WTC11 (cell line): ENCODE measurements around the gene TMEM185B. TPM values are rescaled to one million over a fixed set of nuclear protein-coding genes. Genes with fewer than 3 reads are reported as not detected.

Source experiments
- ATAC-seq: fragments of 200-7000 bp; cut with Tn5 transposase; 2 replicates; pipeline ENCODE4 v1.10.0; 2021; ENCODE audit warnings: mild to moderate bottlenecking, moderate library complexity
- CTCF ChIA-PET: fragments of 300-600 bp; sonication (Branson Sonifier 250); formaldehyde crosslinking; loops from one replicate; lab custom pipeline; 2021; ENCODE audit warnings: antibody characterized with exemption; lab: Charles Lee
- POLR2A ChIA-PET: fragments of 350-600 bp; sonication (Branson Sonifier 250); formaldehyde crosslinking; loops from one replicate; lab custom pipeline; 2021; ENCODE audit warnings: antibody characterized with exemption; lab: Charles Lee
- DNase-seq: peaks from one replicate; pipeline ENCODE4 v3.0.0; 2021; ENCODE audit warnings: low spot score
- H3K27ac Mint-ChIP-seq: 2 replicates; pipeline ENCODE4 v1.8.0; 2021; ENCODE audit warnings: mixed read lengths
- H3K27me3 Mint-ChIP-seq: 2 replicates; pipeline ENCODE4 v1.8.0; 2021; ENCODE audit warnings: low read depth, mild to moderate bottlenecking, moderate library complexity, mixed read lengths
- H3K36me3 Mint-ChIP-seq: 2 replicates; pipeline ENCODE4 v1.8.0; 2021; ENCODE audit warnings: mixed read lengths
- H3K4me1 Mint-ChIP-seq: 2 replicates; pipeline ENCODE4 v1.8.0; 2022; ENCODE audit warnings: mixed read lengths
- H3K4me3 Mint-ChIP-seq: 2 replicates; pipeline ENCODE4 v1.8.0; 2021; ENCODE audit warnings: mild to moderate bottlenecking, moderate library complexity, mixed read lengths
- H3K9me3 Mint-ChIP-seq: 2 replicates; pipeline ENCODE4 v1.8.0; 2021; ENCODE audit warnings: mixed read lengths
- ATF1 ChIP-seq: sonication (generic); formaldehyde crosslinking; IDR thresholded peaks from 2 replicates; pipeline ENCODE4 v1.8.1; 2023; ENCODE audit warnings: mild to moderate bottlenecking, moderate library complexity, missing genetic modification reagents
- E2F4 ChIP-seq: sonication (generic); formaldehyde crosslinking; IDR thresholded peaks from 2 replicates; pipeline ENCODE4 v1.8.1; 2022; ENCODE audit warnings: low read depth, mild to moderate bottlenecking, moderate library complexity, missing genetic modification reagents, borderline replicate concordance
- GABPB1 ChIP-seq: sonication (generic); formaldehyde crosslinking; IDR thresholded peaks from 2 replicates; pipeline ENCODE4 v1.8.1; 2023; ENCODE audit warnings: mild to moderate bottlenecking, missing genetic modification reagents
- HMGA2 ChIP-seq: fragments of 250-450 bp; sonication (Bioruptor Pico); IDR thresholded peaks from 2 replicates; pipeline ENCODE4 v1.4.0; 2021; ENCODE audit warnings: mild to moderate bottlenecking, moderate library complexity
- JAZF1 ChIP-seq: fragments of 250-450 bp; sonication (Bioruptor Pico); IDR thresholded peaks from 2 replicates; pipeline ENCODE4 v1.9.0; 2021; ENCODE audit warnings: moderate library complexity, mild to moderate bottlenecking, inconsistent platforms
- MYBL2 ChIP-seq: sonication (generic); formaldehyde crosslinking; IDR thresholded peaks from 2 replicates; pipeline ENCODE4 v1.8.1; 2023; ENCODE audit warnings: mild to moderate bottlenecking, moderate library complexity, missing genetic modification reagents
- NFE2L1 ChIP-seq: sonication (generic); formaldehyde crosslinking; IDR thresholded peaks from 2 replicates; pipeline ENCODE4 v1.8.1; 2023; ENCODE audit warnings: missing genetic modification reagents
- RORB ChIP-seq: fragments of 250-450 bp; sonication (Bioruptor Pico); IDR thresholded peaks from 2 replicates; pipeline ENCODE4 v1.9.0; 2021; ENCODE audit warnings: mild to moderate bottlenecking
- SP1 ChIP-seq: sonication (generic); formaldehyde crosslinking; conservative IDR thresholded peaks from 2 replicates; pipeline ENCODE4 v1.8.1; 2022; ENCODE audit warnings: missing genetic modification reagents
- USF1 ChIP-seq: sonication (generic); formaldehyde crosslinking; IDR thresholded peaks from 2 replicates; pipeline ENCODE4 v1.8.0; 2022; ENCODE audit warnings: mild to moderate bottlenecking, missing genetic modification reagents
- ZBTB21 ChIP-seq: sonication (generic); formaldehyde crosslinking; IDR thresholded peaks from 2 replicates; pipeline ENCODE4 v1.8.1; 2023; ENCODE audit warnings: mild to moderate bottlenecking, missing genetic modification reagents, borderline replicate concordance
- ZNF121 ChIP-seq: sonication (generic); formaldehyde crosslinking; IDR thresholded peaks from 2 replicates; pipeline ENCODE4 v1.8.0; 2023; ENCODE audit warnings: missing genetic modification reagents
- ZNF232 ChIP-seq: sonication (generic); formaldehyde crosslinking; IDR thresholded peaks from 2 replicates; pipeline ENCODE4 v1.8.0; 2022; ENCODE audit warnings: mild to moderate bottlenecking, missing genetic modification reagents
- ZNF425 ChIP-seq: fragments of 250-450 bp; sonication (Bioruptor Pico); conservative IDR thresholded peaks from 2 replicates; pipeline ENCODE4 v1.9.0; 2021; ENCODE audit warnings: mild to moderate bottlenecking
- ZNF532 ChIP-seq: fragments of 250-450 bp; sonication (Bioruptor Pico); IDR thresholded peaks from 2 replicates; pipeline ENCODE4 v1.9.0; 2021; ENCODE audit warnings: mild to moderate bottlenecking, borderline replicate concordance
- total RNA-seq: library from RNA; stranded (reverse); gene quantifications from 3 replicates; pipeline ENCODE4 v1.2.3, GENCODE V29; 2021
- TF ChIP-seq, protein P1 (sequence below): fragments of 200-600 bp; IDR thresholded peaks from 2 replicates; pipeline ENCODE4 v1.8.0; 2022; ENCODE audit warnings: antibody characterized with exemption
- TF ChIP-seq, protein P2 (sequence below): sonication (generic); formaldehyde crosslinking; IDR thresholded peaks from 2 replicates; pipeline ENCODE4 v1.8.1; 2023; ENCODE audit warnings: mild to moderate bottlenecking, missing genetic modification reagents, moderate library complexity
- TF ChIP-seq, protein P3 (sequence below): sonication (generic); formaldehyde crosslinking; conservative IDR thresholded peaks from 2 replicates; pipeline ENCODE4 v1.8.1; 2022; ENCODE audit warnings: mild to moderate bottlenecking, missing genetic modification reagents

The TMEM185B gene
- total RNA-seq, 1 experiment from 2014 or later, result 9.9 TPM

- no peak overlapping the region for H3K4me3 Mint-ChIP-seq
- ATAC-seq (no peak), DNase-seq (no peak)
- H3K4me1 Mint-ChIP-seq, result no peaks in the 10 kb centered on the region; the same call in 1 of the 2 replicates
- ChIA-PET POLR2A (interaction anchor here (0.6 kb wide), 1 partner anchor 277 kb away, joined by 3 read pairs; no protein-coding TSS in a partner anchor), CTCF (interaction anchor here (1.2 kb wide), 1 partner anchor 9 kb away, joined by 3 read pairs; the partner anchor contains the start of gene TMEM185B)
- H3K27ac Mint-ChIP-seq, result no peak overlapping the region
- H3K9me3 Mint-ChIP-seq, result peaks cover 3% of the 10 kb centered on the region
- no peaks in the 10 kb centered on the region for H3K36me3 Mint-ChIP-seq
- peaks cover 11% of the 10 kb centered on the region; the same call in 1 of the 2 replicates for H3K27me3 Mint-ChIP-seq
- TF ChIP-seq, protein P1, sequence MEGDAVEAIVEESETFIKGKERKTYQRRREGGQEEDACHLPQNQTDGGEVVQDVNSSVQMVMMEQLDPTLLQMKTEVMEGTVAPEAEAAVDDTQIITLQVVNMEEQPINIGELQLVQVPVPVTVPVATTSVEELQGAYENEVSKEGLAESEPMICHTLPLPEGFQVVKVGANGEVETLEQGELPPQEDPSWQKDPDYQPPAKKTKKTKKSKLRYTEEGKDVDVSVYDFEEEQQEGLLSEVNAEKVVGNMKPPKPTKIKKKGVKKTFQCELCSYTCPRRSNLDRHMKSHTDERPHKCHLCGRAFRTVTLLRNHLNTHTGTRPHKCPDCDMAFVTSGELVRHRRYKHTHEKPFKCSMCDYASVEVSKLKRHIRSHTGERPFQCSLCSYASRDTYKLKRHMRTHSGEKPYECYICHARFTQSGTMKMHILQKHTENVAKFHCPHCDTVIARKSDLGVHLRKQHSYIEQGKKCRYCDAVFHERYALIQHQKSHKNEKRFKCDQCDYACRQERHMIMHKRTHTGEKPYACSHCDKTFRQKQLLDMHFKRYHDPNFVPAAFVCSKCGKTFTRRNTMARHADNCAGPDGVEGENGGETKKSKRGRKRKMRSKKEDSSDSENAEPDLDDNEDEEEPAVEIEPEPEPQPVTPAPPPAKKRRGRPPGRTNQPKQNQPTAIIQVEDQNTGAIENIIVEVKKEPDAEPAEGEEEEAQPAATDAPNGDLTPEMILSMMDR, result no peak
- TF ChIP-seq, protein P2, sequence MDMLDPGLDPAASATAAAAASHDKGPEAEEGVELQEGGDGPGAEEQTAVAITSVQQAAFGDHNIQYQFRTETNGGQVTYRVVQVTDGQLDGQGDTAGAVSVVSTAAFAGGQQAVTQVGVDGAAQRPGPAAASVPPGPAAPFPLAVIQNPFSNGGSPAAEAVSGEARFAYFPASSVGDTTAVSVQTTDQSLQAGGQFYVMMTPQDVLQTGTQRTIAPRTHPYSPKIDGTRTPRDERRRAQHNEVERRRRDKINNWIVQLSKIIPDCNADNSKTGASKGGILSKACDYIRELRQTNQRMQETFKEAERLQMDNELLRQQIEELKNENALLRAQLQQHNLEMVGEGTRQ, result no peak
- TF ChIP-seq GABPB1 (CRISPR knock-in tag) (peak; percentile 35; the same call in 1 of the 2 replicates), ZNF425 (CRISPR knock-in tag) (no peak), ZNF232 (CRISPR knock-in tag) (no peak), RORB (CRISPR knock-in tag) (no peak)
These were observed 8.9 kb upstream of the TMEM185B start for GRCh38 chr2:120231974-120232635.

DNA sequence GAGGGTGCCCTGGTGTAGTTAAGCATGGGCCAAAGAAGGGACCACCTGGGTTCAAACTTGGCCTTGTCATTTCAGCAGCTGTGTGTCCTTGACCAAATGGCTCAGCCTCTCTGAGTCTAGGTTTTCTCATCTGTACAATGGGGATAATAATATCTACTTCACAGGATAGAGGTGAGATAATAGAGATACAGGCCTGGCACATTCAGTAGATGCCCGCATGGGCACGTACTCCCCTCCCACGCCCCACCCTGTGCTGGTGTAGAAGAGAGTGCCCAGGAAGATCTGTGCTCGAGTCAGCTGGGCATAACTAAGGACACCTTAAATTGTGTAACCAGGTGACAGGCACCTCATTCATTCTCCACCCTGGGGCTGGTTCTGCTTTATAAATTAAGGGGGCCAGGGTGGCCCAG is 8.4 kb upstream of the TMEM185B start:
- H3K4me3 Mint-ChIP-seq, result no peak overlapping the region
- ChIA-PET CTCF (no interaction called here), POLR2A (interaction anchor here (0.6 kb wide), 1 partner anchor 276 kb away, joined by 3 read pairs; no protein-coding TSS in a partner anchor)
- no peaks in the 10 kb centered on the region for H3K4me1 Mint-ChIP-seq
- peaks cover 11% of the 10 kb centered on the region; the same call in 1 of the 2 replicates for H3K27me3 Mint-ChIP-seq
- no peaks in the 10 kb centered on the region for H3K36me3 Mint-ChIP-seq
- ATAC-seq (no peak), DNase-seq (no peak)
- H3K9me3 Mint-ChIP-seq, result peaks cover 3% of the 10 kb centered on the region
- no peak overlapping the region for H3K27ac Mint-ChIP-seq
- TF ChIP-seq MYBL2 (CRISPR knock-in tag) (no peak), RORB (CRISPR knock-in tag) (no peak), USF1 (CRISPR knock-in tag) (no peak), ZBTB21 (CRISPR knock-in tag) (no peak), ZNF425 (CRISPR knock-in tag) (no peak), ZNF121 (no peak), SP1 (CRISPR knock-in tag) (no peak), JAZF1 (no peak), ATF1 (CRISPR knock-in tag) (no peak), E2F4 (CRISPR knock-in tag) (no peak), NFE2L1 (CRISPR knock-in tag) (no peak), ZNF532 (CRISPR knock-in tag) (no peak), HMGA2 (CRISPR knock-in tag) (no peak)
- TF ChIP-seq, protein P2, result no peak
- TF ChIP-seq, protein P3, sequence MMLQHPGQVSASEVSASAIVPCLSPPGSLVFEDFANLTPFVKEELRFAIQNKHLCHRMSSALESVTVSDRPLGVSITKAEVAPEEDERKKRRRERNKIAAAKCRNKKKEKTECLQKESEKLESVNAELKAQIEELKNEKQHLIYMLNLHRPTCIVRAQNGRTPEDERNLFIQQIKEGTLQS (CRISPR knock-in tag), result no peak
